Endometrial microvascular endothelial cells (primary cell): ENCODE results near the gene ARL4A. TPM values are rescaled to one million over a fixed set of nuclear protein-coding genes. Genes with fewer than 3 reads are reported as not detected.

Experiments
- in situ Hi-C: cut with HindIII; loops from 2 replicates; pipeline ENCODE4 v1.10.0; 2017; ENCODE audit warnings: low sequenced_read_pairs, low pct_unique_long_range_greater_than_20kb; ENCODE audit errors: inconsistent ontology term
- total RNA-seq: library from RNA; depleted of rRNA; stranded (reverse); fragments of >200 nt; gene quantifications from one replicate; pipeline ENCODE4 v1.2.3, GENCODE V29; 2015; ENCODE audit errors: inconsistent ontology term

The ARL4A gene
- total RNA-seq, 1 donor from 2014 or later, result 14.6 TPM

GRCh38 chr7:12719141-12719919 is 31.9 kb downstream of the ARL4A start:
- in situ Hi-C loops, result no loop called here

DNA sequence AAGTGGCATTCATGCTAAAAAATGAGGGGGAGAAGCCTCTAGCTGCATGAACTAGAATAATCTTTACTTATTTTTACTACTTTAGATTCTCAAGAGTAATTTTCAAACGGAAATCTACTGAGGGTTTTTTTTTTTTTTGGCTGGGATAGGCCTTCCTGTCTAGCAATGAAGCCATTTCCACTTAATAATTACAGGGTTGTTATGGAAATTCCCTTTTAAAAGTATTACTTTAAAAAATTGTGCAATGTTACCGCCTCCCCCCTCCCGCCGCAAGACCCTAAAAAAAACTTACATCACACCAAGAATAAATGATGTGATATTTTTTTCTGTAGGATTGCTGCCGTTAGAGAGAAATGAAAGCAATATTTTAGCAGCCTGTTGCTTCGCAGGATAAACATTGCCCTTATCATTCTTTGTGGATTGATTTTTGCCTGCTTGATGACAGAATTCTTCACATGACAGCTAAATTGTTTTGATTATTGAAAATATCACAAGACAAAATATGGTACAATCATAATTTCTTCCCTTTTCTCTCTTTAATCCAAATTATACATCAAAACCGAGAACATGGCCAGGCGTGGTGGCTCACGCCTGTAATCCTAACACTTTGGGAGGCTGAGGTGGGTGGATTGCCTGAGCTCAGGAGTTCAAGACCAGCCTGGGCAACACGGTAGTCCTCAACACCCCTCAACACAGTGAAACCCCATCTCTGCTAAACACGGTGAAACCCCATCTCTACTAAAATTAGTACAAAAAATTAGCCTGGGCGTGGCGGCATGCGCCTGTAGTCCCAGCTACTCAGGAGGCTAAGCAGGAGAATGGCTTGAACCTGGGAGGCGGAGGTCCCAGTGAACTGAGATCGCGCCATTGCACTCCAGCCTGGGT is 32.8 kb downstream of the ARL4A start:
- in situ Hi-C loops, result no loop called here

- in situ Hi-C loops, result no loop called here
Measured at GRCh38 chr7:12721286-12721830, 33.9 kb downstream of the ARL4A start.

DNA sequence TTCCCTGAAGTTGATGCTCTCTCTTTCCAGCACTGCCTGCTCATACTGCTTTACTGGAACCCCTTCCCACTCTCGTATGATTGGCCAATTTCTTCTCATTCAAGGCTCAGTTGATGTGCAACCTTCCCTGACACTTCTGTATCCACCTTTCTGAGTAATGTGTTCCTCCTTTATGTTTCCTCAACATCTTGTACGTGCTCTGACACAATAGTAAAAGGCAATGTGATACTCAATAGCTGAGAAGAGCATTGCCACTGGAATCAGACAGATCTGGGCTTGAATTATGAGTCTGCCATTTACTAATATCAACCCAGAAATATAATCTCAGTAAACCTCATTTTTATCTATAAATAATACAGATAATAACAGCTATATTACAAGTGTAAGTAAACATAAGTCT is 34.7 kb downstream of the ARL4A start:
- in situ Hi-C loops, result no loop called here

DNA sequence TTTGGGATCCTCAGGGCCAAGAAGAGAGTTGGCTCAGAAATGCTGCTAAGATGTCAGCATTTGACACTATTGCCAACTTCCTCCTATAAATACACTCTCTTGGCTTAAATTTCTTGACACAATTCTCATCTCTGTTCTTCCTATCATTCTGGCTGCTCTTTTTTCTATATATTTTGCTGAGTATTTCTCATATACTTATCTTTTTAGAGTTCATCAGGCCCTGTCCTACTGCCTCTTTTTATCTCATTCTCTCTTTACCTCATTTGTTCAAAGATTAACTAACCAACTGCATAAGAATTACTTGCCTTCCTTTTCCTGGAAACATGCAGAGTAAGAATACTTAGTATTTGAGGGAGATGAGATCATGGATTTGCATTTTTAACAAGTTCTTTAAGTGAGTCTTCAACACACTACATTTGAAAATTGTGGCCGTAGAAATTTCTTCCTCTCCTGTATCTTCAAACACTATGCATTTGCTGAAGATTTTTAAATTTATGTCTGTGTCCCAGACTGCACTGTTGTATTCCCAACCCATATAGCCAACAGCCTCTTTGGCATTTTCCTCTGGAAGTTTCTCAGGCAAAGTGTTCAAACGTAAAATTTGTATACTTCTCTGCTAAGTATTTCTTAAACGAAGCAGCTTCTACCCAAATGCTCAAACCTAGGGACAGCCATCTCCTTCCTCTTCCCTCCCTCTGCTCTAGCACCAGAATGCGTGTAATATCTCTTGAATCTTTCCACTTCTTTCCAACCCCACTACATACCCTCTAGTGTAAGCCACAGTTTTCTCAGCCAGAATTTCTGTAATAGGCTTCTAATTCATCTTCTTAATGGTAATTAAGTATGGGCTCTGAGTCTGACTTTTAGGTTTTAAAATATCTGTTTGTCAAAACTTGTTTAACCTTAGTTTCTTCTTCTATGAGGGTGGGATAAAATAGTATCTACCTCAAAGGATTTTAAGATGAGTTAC is 35.5 kb downstream of the ARL4A start:
- in situ Hi-C loops, result no loop called here

- in situ Hi-C loops, result no loop called here
Measured at GRCh38 chr7:12725575-12726316, 38.3 kb downstream of the ARL4A start.

- in situ Hi-C loops, result no loop called here
Measured at GRCh38 chr7:12726908-12727307, 39.5 kb downstream of the ARL4A start.

- in situ Hi-C loops, result no loop called here
Measured at GRCh38 chr7:12727455-12728191, 40.2 kb downstream of the ARL4A start.

- in situ Hi-C loops, result no loop called here
Measured at GRCh38 chr7:12728192-12728538, 40.7 kb downstream of the ARL4A start.

GRCh38 chr7:12729112-12729511 is 41.7 kb downstream of the ARL4A start:
- in situ Hi-C loops, result no loop called here

DNA sequence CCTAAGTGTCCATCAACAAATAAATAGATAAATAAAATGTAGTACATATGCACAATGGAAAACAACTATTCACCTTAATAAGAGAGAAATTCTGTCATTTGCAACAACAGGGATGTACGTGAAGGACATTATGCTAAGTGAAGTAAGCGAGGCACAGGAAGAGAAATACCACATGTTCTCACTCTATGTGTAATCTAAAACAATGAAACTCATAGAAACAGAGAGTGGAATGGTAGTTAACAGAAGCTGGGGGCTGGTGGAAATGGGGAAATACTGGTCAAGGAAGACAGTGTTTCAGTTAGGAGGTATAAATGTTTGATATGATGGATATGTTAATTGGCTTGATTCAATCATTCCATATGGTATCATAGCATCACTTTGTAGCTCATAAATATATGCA is 43.1 kb downstream of the ARL4A start:
- in situ Hi-C loops, result no loop called here

DNA sequence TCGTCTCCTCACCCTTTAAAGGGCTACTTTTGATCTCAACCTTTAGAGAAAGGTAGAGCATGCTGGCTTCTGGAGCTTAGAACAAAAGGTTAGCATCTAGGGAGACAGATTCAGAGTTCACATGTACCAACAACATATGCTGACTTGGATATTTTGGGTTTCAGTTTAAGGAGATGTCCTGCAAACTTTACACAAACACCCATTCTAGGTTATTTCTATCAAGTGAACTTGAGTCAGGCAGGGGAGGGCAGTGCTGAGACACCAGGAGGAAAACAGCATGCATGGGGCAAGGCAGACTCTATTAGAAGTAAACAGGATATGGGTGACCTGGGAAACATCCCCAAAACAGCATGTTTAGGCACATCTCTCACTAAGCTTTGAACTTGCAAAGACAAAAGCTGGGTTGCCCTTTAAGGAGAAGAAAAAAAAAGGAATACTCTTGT is 43.8 kb downstream of the ARL4A start:
- in situ Hi-C loops, result no loop called here

DNA sequence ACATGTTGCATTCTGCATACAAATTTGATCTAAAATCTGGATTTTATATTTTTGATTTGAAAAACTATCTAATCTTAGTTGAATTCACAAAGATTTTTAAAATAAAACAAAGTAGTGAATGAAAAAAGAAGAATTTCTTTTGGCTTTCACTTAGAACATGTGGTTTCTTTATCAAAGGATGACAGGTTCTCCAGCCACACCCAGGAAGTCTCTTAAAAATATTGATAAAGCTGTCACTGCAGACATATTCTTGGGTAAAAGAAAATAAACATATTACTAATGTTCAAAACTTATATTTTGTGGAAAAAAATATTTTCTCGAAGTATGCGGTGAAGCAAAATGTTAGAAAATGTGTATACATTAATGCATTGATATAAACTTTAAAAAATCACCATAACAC is 44.3 kb downstream of the ARL4A start:
- in situ Hi-C loops, result no loop called here

DNA sequence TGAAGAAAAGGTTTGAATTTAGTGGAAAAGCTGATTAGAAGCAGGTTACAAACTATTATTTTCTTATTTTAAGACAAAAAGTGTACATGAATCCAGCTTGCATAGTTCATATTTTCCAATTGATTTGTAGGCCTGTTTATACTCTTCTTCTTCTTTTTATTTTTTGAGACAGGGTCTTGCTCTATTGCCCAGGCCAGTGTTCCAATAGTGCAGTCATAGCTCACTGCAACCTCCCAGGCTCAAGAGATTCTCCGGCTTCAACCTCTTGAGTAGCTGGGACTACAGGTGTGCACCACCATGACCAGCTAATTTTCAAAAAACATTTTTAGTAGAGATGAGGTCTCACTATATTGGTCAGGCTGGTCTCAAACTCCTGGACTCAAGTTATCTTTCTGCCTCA is 45.0 kb downstream of the ARL4A start:
- in situ Hi-C loops, result no loop called here

DNA sequence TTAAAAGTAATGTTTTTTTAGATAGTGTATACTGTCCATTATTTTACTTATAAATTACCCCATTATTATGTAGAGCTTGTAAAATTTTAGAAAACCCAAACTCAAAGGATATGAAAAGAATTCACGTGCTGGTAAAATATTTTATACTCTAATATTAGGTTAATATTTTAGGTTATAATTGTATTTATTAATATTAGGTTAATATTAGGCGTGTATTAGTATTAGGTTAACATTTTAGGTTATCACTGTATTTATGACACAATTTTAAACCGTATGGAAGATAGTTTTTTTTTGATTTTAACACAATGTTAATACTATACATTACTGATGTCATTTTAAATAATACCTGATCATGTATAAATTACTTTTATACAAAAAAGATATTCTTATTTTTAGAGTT is 48.5 kb downstream of the ARL4A start:
- in situ Hi-C loops, result no loop called here

GRCh38 chr7:12737373-12737772 is 49.9 kb downstream of the ARL4A start:
- in situ Hi-C loops, result no loop called here

GRCh38 chr7:12737836-12738235 is 50.4 kb downstream of the ARL4A start:
- in situ Hi-C loops, result no loop called here

DNA sequence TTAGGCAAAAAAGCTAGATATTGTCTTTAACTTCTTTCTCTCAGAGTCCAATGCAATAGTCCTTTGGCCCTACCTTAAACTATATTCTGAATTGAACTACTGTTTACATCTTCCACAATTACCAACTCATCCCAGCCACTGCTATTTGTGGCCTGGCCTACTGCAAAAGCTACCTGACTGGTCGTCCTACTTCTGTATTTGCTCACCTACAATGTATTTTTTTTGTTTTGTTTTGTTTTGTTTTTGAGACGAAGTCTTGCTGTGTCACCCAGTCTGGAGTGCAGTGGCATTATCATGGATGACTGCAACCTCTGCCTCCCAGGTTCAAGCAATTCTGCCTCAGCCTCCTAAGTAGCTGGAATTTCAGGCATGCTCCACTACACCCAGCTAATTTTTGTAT is 51.2 kb downstream of the ARL4A start:
- in situ Hi-C loops, result no loop called here
